GM12865 (cell line): Measurements from ENCODE around the gene CA5B.
"Not testable (repeated sequence)": the region's sequence is repeated elsewhere in the genome, so short reads cannot be mapped to it uniquely, and the experiment has no call there.

Experiments used
- DNase-seq: peaks from one replicate; pipeline ENCODE4 v3.0.0; 2010; ENCODE audit warnings: low read depth
- H3K4me3 ChIP-seq: 2 replicates; pipeline ENCODE4 v1.5.1; 2011; ENCODE audit warnings: mild to moderate bottlenecking, low read depth, low read length, control low read depth
- TF ChIP-seq, protein P1 (sequence below): IDR thresholded peaks from 2 replicates; pipeline ENCODE4 v1.5.1; 2011; ENCODE audit warnings: low read length, control low read depth, low read depth, inconsistent platforms; ENCODE audit not compliant: insufficient read depth; ENCODE audit errors: missing control alignments

Gene CA5B

DNA sequence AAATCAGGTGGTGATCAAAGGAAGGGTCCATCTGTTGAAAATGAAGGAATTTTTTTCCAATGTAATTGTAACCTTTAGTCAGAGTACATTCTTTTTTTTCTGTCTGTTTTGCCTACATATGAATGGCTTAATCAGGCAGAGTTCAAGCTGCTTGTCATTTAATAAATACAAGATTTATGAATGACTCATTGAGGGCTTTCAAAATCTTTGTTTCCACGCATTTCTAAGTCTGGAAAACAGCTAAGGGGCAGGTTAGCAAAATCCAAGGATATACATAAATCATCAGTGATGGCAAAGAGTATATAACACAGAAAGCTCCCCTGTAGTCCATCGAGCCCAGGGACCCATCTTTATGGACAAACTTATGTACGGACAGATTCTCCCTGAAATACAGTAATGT is 1.8 kb downstream of the CA5B start:
- no peak for DNase-seq
- TF ChIP-seq, protein P1, sequence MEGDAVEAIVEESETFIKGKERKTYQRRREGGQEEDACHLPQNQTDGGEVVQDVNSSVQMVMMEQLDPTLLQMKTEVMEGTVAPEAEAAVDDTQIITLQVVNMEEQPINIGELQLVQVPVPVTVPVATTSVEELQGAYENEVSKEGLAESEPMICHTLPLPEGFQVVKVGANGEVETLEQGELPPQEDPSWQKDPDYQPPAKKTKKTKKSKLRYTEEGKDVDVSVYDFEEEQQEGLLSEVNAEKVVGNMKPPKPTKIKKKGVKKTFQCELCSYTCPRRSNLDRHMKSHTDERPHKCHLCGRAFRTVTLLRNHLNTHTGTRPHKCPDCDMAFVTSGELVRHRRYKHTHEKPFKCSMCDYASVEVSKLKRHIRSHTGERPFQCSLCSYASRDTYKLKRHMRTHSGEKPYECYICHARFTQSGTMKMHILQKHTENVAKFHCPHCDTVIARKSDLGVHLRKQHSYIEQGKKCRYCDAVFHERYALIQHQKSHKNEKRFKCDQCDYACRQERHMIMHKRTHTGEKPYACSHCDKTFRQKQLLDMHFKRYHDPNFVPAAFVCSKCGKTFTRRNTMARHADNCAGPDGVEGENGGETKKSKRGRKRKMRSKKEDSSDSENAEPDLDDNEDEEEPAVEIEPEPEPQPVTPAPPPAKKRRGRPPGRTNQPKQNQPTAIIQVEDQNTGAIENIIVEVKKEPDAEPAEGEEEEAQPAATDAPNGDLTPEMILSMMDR: no peak
- H3K4me3 ChIP-seq: no peak overlapping the region

DNA sequence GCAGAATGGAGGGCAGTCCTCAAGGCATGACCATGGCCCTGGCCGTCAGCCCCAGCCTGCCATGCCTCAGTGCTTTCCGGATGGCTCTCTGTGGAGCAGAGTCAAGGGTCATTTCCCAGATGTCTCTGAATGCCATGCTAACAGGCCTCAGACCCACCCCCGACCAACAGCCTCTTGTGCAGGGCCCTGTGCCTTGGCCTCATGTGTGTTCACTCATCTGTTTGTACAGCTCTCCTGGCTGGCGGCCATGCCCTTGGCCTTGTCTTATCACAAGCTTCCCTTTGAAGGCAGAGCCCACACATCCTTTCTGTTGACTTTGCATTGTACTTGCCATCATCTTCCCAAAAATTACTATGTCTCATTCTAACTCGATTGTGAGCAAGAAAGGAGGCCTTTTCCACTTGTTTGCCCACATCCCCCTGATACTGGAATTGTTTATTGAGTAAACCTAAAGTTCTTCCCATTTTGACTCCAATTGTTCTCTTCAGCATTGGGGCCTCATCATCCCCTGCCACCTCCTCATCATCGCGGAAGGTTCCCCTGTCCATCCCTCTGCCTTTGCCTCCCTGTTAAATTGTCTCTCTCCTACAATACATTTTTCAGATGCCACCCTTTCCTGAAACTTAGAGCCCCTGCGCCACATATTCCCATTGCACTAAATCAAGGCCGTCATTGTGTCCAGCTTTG is 6.3 kb downstream of the CA5B start:
- no peak for DNase-seq
- no peak overlapping the region for H3K4me3 ChIP-seq
- TF ChIP-seq, protein P1: no peak

GRCh38 chrX:15745179-15745578 is 7.1 kb downstream of the CA5B start:
- DNase-seq: no peak
- no peak overlapping the region for H3K4me3 ChIP-seq
- TF ChIP-seq, protein P1: no peak

DNA sequence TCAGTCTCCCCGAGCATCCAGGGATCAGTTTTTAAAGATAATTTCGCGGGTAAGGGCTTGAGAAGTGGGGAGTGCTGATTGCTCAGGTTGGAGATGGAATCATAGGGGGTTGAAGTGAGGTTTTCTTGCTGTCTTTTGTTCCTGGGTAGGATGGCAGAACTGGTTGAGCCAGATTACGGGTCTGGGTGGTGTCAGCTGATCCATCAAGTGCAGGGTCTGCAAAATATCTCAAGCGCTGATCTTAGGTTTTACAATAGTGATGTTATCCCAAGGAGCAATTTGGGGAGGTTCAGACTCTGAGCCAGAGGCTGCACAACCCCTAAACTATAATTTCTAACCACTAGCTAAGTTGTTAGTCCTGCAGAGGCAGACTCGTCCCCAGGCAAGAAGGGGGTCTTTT is 8.6 kb downstream of the CA5B start:
- DNase-seq, H3K4me3 ChIP-seq: not testable (repeated sequence)

- H3K4me3 ChIP-seq: no peak overlapping the region
- no peak for DNase-seq
- TF ChIP-seq, protein P1: no peak
Observed at GRCh38 chrX:15747626-15748173, 9.6 kb downstream of the CA5B start.

- TF ChIP-seq, protein P1: no peak
Observed at GRCh38 chrX:15748841-15749240, 10.8 kb downstream of the CA5B start.

DNA sequence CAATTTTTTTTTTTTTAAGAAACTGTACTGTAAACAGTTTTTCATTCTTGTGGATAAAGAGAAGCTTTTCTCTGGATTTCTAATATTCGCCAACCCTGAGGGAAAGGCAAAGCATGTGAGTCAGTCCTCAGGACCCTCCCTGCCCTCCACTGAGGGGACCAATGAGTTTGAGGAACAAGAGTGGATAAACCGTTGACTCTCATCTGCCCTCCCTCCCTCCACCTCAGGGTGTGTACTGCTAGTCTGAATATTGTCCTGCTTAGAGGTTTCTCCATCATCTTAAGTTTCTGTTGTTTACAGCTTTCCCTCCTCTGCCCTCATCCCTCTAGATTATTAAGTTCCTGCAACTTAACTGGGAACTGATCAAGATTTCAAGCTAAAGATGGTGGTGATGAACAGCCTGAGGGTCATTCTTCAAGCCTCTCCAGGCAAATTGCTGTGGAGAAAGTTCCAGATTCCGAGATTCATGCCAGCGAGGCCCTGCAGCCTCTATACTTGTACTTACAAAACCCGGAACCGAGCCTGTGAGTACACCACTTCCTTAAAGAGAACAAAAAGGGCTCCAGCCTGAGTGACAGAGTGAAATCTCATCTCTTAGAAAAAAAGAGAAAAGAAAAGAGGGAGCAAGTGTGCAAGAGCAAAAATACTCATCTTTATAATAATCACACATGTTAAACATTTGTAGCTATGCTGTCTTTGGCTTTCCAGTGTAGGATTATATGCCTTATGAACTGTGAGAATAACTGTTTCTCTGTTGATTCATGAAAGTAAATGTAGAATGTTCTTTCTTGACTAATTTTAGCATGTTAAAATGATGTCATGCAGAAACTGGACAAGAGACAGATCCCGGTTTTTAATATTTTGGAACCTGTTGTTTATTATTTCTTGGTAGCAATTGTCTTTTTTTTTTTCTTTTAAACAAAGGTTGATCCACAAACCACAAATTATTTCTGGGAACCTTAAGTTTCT is 11.9 kb downstream of the CA5B start:
- TF ChIP-seq, protein P1: no peak

More at GRCh38 chrX:15748841-15749240, 10.8 kb downstream of the CA5B start:
- DNase-seq: peak; percentile 1
- no peak overlapping the region for H3K4me3 ChIP-seq

More for the DNA sequence above, 11.9 kb downstream of the CA5B start:
- peak; percentile 56 for DNase-seq
- no peak overlapping the region for H3K4me3 ChIP-seq
